ENCODE measurements around the gene RBBP8.
"Not testable (repeated sequence)": the region's sequence is repeated elsewhere in the genome, so short reads cannot be mapped to it uniquely, and the experiment has no call there.

The RBBP8 gene

GRCh38 chr18:22946217-22946616 is 13.1 kb downstream of the RBBP8 start:
- DNase-seq: no peak

DNA sequence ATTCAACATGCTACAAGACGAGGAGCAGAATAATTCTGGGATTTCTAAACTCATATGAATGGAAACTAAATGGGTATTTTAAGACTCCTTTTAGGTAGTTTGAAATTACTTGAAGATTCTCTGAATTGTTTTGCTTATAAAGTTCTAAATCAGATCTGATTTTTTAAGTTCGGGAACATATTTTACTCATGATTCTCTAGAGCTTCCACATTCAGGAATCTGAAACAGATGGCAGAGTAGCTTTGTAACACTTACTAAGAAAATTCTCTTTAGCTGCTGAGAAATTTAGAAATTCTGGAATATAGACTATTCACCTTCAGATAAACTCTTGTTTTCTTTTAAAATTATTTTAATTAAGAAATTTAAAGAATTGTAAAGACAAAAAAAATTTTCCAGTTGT is 13.7 kb downstream of the RBBP8 start:
- no peak for DNase-seq

DNA sequence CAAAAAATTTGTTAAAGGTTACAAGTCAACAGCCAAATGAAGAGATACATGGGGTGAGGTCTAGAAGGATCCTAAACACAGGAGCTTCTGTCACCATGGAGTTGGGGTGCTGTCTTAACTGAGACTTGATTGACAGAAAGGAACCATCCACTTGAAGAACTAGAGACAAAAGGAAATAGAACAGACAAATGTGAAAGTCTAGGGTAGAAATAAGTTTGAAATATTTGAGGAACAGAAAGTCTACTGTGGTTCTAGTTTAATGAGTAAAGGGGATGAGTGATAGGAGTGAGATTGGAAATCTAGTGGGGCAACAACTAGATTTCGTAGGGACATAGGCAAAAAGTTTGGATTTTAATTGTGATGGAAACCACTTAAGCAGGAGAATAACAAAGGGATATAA is 18.7 kb downstream of the RBBP8 start:
- DNase-seq: no peak

GRCh38 chr18:22952525-22952924 is 19.4 kb downstream of the RBBP8 start:
- DNase-seq: no peak

- DNase-seq: not testable (repeated sequence)
Measured at GRCh38 chr18:22953982-22954381, 20.9 kb downstream of the RBBP8 start.

DNA sequence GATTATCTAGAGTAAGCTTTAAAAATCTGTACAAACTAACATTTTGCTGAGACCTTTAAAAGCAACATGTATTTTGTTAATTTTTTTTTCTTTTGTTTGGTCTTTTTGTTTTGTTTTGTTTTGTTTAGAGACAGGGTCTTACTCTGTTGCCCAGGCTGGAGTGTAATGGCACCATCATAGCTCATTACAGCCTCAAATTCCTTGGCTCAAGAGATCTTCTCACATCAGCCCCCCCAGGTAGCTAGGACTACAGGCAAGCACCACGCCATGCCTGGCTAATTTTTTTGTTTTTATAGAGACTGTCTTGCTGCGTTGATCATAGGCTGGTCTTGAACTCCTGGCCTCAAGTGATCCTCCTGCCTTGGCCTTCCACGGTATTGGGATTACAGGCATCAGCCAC is 23.1 kb downstream of the RBBP8 start:
- no peak for DNase-seq

GRCh38 chr18:22961156-22961555 is 28.0 kb downstream of the RBBP8 start:
- DNase-seq: no peak

DNA sequence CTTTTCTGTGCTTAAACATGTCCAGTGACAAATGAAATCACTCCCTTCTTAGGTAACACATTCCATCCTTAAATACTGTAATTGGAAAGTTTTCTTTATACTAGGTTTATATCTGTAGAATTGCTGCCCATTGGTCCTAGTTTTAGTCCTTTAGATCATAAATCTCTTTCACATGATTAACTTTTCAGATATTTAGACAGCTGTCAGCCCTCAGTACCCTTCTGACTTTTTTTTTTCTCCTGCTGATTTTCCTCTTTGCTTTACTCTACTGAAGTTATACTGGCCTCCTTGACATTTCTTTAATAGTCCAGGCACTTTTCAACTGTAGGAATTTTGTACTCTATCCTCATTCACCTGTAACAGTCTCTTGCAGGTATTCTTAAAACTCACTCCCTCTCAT is 28.9 kb downstream of the RBBP8 start:
- no peak for DNase-seq

- peak; percentile 23 for DNase-seq
Measured at GRCh38 chr18:22964116-22964515, 31.0 kb downstream of the RBBP8 start.

GRCh38 chr18:22964722-22965121 is 31.6 kb downstream of the RBBP8 start:
- DNase-seq: no peak

DNA sequence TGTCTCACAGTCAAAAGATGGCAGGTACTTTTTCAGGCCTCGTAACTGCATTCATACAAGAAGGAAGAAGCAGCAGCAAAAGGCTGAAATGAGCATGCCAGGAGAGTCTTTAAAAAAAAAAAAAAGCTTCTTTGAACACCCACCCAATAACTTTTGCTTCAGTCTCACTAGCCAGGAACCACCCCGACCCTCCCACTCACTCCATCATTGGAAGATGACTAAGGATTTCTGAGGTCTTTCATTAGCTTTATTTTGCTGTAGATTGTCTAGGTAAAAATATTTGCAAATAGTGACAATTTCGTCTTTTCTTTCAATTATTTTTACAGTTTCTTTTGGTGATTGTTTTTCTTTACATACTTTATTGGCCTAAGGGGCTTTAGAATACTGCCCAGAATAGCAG is 37.9 kb downstream of the RBBP8 start:
- DNase-seq: no peak

DNA sequence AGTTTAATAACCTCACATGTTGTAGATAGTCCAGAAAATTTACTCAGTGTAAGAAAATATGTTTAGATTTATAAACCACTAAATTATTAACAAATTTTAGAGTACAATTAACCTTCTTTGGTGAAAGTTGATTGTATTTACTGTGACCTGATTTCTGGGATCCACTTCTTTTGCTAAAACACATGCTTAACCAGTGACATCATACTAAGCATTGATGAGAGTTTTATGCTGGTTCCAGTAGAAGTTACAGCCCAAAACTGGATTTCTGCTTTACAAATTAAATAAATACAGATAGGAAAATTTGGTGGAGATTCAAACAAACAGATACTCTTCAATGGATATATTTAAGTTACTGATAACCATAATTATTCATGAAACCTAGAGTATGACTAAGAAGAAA is 40.9 kb downstream of the RBBP8 start:
- DNase-seq: peak; percentile 14

GRCh38 chr18:22974707-22975106 is 41.6 kb downstream of the RBBP8 start:
- no peak for DNase-seq

GRCh38 chr18:22975508-22975907 is 42.4 kb downstream of the RBBP8 start:
- no peak for DNase-seq

- DNase-seq: peak; percentile 85
Measured at GRCh38 chr18:22977847-22978701, 44.9 kb downstream of the RBBP8 start.

GRCh38 chr18:22980394-22980793 is 47.3 kb downstream of the RBBP8 start:
- DNase-seq: no peak

- no peak for DNase-seq
Measured at GRCh38 chr18:22981274-22982133, 48.4 kb downstream of the RBBP8 start.

- DNase-seq: peak; percentile 37
Measured at GRCh38 chr18:22983175-22983574, 50.0 kb downstream of the RBBP8 start.

DNA sequence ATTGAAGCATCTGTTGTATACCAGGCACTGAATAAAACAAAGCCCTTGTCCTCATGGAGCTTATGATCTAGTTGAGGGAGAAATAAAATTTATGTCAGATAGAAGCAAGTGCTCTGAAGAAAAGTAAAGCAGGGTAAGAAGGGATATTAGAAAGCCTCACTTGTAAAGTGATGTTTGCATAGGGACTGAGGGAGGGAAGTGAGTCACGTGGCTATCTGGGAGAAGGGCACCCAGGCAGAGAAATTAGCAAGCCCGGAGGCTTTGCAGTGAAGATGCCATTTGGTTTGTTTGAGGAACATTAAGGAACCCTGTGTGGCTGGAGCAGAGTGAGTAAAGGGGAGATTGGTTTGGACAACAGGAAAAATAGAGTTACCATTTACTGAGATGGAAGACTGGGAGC is 52.1 kb downstream of the RBBP8 start:
- no peak for DNase-seq

DNA sequence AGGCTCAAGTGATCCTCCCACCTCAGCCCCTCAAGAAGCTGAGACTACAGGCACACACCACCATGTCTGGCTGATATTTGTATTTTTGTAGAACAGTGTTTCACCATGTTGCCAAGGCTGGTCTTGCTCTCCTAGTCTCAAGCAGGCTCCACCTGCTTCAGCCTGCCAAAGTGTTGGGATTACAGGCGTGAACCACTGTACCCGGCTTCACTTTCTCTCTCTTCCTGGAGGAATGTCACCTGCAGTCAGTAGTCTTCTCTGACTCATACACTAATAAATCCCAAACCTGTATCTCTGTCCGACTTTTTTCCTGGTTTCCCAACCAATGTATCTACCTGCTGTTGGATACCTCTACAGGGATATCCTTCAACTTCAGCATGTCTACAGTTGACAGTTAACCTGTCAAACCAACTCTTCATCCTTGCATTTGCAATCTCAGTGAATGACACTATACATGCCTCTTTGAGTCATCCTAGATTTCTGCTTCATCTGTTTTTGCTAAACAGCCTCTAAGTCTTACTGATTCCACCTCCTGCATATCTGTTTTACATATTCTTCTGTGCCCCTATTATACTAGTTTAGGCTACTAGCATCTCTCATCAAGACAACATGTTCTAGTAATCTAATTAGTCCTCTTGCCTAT is 54.5 kb downstream of the RBBP8 start:
- DNase-seq: no peak

DNA sequence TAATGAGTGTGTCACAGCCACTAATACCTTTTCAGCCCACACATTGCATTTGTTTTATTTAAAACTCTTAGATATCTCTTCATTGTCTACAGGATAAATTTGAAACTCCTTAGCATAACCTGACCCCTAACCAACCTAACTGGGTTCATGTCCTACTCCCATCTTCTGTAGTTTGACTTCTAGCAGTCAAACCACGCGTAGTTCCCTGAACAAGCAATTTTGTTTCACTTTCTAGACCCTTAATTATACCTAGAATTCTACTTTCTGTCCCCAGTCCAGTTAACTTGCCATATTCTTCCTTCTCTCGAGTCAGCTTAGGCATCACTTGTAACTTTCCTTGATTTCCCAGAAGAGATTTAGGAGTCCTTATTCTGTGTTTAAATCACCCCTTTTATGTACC is 55.1 kb downstream of the RBBP8 start:
- DNase-seq: no peak

- DNase-seq: no peak
Measured at GRCh38 chr18:22998344-22998743, 65.2 kb downstream of the RBBP8 start.

DNA sequence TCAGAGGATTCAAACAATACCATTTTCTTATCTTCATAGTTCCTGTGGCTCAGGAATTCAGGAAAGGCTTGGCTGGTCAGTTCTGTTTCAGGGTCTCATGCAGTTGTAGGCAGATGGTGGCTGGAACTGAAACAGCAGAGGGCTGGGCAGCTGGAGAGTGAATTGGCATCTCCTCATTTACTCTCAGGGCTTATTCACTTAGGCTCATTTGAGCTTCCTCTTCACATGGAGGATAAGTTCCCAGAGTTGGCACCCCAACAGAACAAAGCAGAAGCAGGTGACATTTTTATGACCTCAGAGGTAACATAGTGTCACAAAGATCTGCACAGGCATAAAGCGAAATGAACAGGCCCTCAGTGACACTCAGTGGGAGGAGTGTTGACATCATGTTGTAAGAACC is 66.1 kb downstream of the RBBP8 start:
- peak; percentile 14 for DNase-seq

GRCh38 chr18:22999647-23000046 is 66.5 kb downstream of the RBBP8 start:
- DNase-seq: no peak
